ENCODE data around the gene LONP1.
"Not testable (repeated sequence)": the region's sequence is repeated elsewhere in the genome, so short reads cannot be mapped to it uniquely, and the experiment has no call there.

LONP1 gene

GRCh38 chr19:5711713-5712161 is 8.2 kb downstream of the LONP1 start:
- no peak for DNase-seq

DNA sequence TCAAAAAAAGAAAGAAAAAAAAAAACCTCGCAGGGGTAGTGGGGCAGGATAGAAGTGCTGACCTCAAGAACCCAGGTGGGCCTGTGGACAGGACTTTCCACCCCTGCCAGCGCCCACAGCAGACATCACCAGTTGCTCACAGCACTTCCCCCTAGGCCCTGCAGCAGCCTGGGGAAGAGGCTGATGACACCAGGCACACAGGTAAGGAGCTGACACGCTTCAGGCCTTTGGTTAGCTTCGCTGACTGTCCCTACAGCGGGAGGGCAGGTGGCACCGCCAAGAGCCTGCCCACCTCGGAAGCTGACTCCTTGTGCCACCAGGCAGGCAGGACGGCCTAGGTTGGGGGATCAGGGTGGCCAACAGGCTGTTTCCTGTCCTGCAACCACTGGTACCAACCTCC is 8.9 kb downstream of the LONP1 start:
- no peak for DNase-seq

GRCh38 chr19:5707576-5708575 is 12.1 kb downstream of the LONP1 start:
- no peak for DNase-seq

DNA sequence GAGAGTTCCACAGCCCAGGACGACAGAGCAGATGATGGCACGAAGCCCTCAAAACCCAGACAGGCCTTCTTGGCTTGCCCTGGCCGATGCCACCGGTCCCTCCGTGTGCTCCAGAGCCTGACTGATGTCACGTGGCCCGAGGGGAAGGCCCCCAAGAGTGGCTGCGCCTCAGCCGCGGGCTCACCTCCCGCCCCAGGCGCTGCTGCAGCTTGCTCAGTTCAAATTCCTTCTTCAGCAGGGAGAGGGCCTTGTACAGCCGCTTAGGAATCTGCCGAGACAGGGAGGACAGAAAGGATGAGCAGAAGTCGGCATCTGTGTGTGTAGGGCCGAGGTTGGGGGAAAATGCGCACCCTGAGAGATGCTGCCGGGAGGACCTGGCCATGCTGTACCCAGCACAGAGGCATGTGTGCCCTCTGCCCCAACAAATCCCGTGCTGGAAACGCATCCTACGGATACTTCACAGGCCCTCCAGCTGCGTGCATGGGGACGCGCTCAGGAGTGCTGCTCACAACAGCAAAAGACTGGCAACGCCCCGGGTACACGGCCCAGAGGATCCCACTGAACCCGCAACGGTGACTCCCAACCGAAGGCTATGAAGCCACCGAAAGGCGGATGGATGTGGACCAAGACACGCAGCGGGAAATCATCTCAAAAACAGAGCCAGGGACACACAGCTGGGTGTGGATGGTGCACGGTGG is 12.9 kb downstream of the LONP1 start:
- DNase-seq, result no peak

- DNase-seq, result no peak
Observed at GRCh38 chr19:5705552-5705951, 14.4 kb downstream of the LONP1 start.

DNA sequence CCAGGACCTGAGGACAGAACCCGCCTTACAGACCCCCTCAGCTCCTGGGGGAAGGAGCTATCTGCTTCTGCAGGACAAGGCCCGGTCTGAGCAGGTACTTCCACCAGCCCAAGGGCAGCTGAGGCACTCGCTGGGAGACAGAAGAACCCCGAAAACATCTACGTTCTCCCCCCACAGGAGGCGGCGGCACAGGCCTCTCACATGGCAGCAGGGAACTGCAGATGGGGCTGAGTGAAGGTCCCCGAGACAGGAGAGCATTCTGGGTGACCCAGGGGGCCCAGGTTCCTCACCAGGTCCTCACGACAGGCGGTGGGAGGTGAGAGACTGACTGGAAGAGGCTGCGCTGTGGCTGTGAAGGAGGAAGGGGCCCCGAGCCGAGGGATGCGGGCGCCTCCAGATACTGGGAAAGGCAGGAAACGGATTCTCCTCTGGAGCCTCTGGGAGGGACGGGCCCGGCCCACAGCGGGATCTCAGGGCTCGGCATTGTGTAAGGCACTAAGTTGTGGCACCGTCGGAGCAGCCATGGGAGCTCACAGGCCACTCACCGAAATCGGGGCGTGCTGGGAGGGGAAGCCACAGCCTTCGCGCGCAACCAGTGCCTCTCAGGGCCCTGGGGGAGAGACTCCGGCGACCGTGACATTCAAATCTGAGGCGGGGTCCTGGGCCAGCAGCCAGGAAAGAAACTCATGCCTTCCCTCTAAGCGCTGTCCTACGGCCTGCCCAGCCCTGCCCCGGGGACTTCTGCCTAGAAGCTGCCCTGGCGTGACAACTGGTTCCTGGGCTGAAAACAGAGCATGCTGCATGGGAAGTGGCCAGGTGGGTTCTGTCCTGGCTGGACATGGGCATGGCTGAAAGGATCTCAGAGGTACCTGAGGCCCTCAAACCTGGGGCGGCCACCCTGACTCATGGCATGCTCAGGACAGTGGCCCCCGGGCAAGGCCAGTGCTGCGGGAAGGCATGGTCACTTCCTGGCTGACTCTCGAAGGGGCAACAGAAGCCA is 15.8 kb downstream of the LONP1 start:
- DNase-seq, result no peak

GRCh38 chr19:5702053-5702410 is 17.9 kb downstream of the LONP1 start:
- DNase-seq, result not testable (repeated sequence)

DNA sequence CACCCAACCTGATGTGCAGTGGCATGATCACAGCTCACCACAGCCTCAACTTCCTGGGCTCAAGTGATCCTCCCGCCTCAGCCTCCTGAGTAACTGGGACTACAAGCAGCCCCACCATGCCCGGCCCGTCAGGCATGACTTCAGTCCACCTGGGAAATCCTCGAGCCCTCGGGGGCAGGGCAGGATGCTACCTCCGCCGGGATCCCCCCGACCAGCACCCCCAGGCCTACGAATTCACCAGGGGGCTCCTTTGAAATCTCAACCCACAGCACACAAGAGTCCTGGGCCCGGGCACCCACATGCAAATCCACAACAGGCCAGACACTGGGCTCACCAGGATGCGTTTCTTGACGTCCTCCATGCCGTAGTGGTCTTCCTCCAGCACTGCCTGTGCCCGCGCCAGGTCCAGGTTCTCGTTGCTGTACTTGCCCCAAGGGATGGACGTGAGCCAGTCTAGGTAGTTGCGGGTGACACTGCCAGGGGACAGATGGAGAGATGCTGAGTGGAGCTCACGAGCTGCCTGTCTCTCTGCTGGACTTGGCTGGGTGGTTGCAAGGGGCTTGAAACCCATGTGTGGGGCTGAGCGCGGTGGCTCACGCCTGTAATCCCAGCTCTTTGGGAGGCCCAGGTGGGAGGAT is 19.4 kb downstream of the LONP1 start:
- DNase-seq, result no peak

DNA sequence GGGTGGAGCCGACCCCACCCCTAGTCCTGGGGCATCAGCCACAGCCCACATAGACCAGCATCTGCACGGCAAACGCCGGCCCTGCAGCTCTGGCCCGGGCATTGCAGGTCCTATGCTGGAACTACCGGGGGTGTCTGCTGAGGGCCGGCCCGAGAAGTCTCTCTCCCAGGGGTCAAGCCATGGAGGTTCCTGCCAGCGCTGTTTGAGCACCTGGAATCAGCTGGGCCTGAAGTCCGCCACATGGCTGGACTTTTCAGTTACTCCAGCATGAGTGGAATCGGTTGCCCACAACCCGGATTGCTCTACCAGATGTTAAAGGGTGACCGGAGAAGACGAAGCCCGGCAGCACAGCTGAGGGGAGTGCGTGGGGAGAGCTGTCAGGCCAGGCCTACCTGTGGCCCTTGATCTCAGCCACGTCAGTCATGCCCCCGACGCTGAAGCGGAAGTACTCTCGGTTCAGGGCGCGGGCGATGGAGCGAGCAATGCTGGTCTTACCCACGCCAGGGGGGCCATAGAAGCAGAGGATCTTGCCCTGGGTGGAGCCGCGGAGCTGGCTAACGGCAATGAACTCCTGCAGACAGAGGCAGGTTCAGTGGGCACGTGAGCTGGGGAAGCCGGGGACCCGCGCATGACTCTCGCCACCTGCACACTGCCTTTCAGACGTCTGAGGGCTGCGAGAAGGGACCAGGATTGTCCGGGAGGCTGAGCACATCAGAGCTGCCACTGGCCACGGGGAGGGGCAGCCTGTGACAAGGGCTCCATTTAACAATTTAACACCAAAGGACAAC is 21.1 kb downstream of the LONP1 start:
- DNase-seq, result no peak

DNA sequence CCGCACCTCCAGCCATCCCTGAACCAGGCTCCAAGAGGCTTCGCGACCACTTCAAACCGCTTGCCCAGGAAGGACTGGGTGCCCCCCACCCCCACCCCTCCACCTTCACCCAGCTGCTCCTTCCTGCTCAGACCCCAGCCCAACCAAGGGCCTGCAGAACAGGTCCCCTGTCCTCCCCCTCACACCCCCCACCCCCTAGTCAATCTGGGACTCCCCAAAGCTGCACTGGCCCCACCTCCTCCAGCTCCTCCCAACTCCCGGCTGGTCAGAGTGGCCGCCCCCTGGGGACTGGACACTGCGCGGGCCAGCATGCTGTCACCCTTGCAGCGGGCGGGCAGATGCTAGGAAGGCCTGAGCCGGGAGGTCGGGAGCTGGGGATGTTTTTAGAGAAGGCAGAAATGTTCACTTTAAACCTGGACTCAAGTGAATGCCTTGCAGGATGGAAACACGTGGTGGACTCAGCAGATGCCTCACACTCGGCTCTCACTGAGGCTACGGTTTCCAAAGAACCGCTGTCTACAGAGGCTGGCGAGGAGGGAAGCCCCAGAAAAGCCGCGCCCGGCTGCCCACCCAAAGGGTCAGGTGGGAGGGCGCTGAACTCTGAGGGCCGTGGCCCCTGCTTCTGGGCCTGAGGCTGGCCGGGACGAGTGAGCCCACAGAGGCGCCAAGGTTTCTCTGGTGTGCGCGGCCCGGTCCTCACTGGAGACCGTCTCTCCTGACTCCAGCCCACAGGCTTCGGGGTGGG is 21.9 kb downstream of the LONP1 start:
- DNase-seq, result no peak

- DNase-seq, result no peak
Observed at GRCh38 chr19:5697022-5697889, 22.7 kb downstream of the LONP1 start.

DNA sequence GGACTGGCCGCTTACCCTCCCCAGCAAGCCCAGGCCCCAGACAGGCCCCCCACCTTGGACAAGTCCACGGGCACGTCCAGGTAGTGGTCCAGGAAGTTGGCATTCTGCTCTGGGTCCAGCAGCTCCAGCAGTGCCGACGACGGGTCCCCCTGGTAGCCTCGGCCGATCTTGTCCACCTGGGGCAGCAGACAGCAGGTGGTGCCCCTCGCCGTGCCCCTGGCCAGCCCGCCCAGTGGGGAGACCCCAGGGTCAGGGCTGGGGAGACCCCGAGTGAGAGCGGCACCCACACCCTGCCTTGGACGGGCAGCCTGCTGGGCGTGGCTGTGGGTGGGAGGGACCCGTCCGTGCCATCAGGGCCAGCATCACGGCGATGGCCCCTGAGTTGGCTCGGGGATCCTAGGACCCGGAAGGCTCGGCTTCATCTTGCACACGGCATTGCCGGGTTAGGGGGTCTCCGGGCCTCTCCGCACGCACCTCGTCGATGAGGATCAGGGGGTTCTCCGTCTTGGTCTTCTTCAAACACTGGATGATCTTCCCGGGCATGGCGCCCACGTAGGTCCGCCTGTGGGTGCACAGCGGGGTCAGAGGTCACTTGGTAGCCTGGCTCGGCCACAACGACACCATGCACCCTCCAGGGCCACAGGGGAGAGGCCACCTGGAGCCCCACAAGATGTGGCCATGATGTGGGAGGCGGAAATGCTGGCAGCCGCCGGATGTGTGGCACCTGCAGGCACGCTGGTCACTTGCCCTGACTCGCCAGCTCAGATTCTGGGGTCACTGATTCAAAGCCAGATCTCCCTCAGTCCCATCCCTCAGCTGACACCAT is 23.5 kb downstream of the LONP1 start:
- DNase-seq, result no peak

GRCh38 chr19:5695649-5696195 is 24.2 kb downstream of the LONP1 start:
- no peak for DNase-seq

DNA sequence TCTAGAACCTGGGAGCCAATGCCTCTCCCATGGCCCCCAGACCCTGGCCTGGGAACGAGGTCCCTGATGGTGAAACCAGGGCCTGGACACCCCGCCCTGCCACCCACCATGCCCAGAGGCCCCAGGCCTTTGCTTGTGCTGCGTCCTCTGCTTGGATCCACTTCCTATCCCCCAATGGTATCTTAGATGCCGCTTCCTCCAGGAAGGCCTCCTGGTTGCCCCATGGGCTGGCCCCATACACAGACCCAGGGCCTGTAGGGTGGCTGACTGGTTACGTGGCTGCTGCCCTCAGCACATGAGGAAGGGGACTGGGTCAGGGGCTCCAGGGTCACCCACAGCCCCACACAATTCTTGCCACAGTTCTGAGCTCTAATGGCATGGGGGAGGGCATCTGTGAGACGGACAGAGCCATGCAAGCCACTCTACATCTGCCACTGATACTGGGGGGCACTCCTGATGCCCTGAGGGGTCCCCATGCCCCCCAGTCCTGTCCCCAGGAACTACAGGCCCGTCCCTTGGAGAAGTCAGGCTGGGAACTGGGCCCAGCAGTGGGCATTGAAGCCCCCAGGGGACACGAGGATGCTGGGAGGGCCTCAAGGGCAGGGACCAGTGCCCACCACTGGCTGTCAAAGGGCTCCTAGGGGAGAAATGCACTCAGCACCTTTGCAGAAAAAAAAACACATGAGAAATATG is 24.8 kb downstream of the LONP1 start:
- DNase-seq, result no peak

- DNase-seq, result no peak
Observed at GRCh38 chr19:5694167-5694955, 25.6 kb downstream of the LONP1 start.

GRCh38 chr19:5693195-5694166 is 26.5 kb downstream of the LONP1 start:
- no peak for DNase-seq
